ENCODE data around the gene CREBZF. TPM values are rescaled to one million over a fixed set of nuclear protein-coding genes. Genes with fewer than 3 reads are reported as not detected.

The CREBZF gene
- total and polyA plus RNA-seq, 9 of the 15 experiments (the other 6 are each of a cell fraction or from before 2014, with no cell fraction given) = 7.2 to 70.2 (median 40.5) TPM

DNA sequence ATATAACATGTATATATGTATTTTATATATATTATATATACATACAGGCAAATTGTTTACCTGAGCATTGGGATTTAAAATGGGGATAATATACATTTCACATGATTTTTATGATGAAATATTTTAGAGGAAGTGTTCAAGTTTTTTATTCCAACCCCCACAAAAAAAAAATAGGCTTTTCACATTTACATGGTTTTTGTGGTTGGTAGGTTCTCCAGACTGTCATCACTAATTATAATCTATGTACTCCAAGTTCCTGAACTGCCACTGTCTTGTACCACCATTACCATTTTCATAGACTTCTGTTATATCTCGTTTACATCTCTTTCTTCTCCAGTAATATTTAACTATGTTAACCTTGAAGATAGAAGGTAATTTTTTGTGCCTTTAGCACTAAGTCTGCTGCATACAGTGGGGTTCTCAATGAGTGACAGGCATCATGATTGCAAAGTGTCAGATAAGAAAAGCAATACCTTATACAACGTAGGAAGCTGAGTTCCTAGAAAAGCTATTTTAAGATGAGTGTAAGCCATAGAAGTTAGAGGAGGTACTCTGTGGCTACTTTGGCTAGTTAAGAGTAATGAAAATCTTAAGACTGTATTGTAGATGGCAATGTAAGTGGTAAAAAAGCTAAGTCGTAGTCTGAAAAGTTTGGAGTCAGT, 12.0 kb downstream of the CREBZF start (continued):
- peak; percentile 20 for TF ChIP-seq E2F8 (IDR thresholded peaks at IDR 0.05; ENCODE audit: low read depth, partially characterized antibody)
- no peak for TF ChIP-seq POLR3A (IDR thresholded peaks at IDR 0.05; ENCODE audit: borderline replicate concordance, extremely low read depth, insufficient read depth, insufficient read length)
- 0 out of 2 replicates have a peak, but pooled peaks have one; percentile 36 for TF ChIP-seq GATA2 (CRISPR knock-in tag; IDR thresholded peaks at IDR 0.05)
- TF ChIP-seq EP400 (IDR thresholded peaks at IDR 0.05) = no peak
- no peak for TF ChIP-seq CEBPG (CRISPR knock-in tag; IDR thresholded peaks at IDR 0.05)
- TF ChIP-seq CEBPG (tag; conservative IDR thresholded peaks at IDR 0.05 in 1 of 2, IDR thresholded peaks at IDR 0.05 in 1 of 2) = 0 out of 4 replicates have a peak, but pooled peaks of 1 of the 2 experiments have one; percentile 34
- TF ChIP-seq ZNF316 (IDR thresholded peaks at IDR 0.05) = no peak
- TF ChIP-seq, protein P1, sequence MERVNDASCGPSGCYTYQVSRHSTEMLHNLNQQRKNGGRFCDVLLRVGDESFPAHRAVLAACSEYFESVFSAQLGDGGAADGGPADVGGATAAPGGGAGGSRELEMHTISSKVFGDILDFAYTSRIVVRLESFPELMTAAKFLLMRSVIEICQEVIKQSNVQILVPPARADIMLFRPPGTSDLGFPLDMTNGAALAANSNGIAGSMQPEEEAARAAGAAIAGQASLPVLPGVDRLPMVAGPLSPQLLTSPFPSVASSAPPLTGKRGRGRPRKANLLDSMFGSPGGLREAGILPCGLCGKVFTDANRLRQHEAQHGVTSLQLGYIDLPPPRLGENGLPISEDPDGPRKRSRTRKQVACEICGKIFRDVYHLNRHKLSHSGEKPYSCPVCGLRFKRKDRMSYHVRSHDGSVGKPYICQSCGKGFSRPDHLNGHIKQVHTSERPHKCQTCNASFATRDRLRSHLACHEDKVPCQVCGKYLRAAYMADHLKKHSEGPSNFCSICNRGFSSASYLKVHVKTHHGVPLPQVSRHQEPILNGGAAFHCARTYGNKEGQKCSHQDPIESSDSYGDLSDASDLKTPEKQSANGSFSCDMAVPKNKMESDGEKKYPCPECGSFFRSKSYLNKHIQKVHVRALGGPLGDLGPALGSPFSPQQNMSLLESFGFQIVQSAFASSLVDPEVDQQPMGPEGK (CRISPR knock-in tag; IDR thresholded peaks at IDR 0.05; ENCODE audit: borderline replicate concordance) = no peak
- TF ChIP-seq, protein P2, sequence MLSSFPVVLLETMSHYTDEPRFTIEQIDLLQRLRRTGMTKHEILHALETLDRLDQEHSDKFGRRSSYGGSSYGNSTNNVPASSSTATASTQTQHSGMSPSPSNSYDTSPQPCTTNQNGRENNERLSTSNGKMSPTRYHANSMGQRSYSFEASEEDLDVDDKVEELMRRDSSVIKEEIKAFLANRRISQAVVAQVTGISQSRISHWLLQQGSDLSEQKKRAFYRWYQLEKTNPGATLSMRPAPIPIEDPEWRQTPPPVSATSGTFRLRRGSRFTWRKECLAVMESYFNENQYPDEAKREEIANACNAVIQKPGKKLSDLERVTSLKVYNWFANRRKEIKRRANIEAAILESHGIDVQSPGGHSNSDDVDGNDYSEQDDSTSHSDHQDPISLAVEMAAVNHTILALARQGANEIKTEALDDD (IDR thresholded peaks at IDR 0.05) = peak; percentile 53
- 0 out of 2 replicates have a peak, but pooled peaks have one; percentile 44 for TF ChIP-seq DPF2 (IDR thresholded peaks at IDR 0.05)
- TF ChIP-seq SETDB1 (IDR thresholded peaks at IDR 0.05; ENCODE audit: low read length) = no peak
- 0 out of 2 replicates have a peak, but pooled peaks have one; percentile 56 for TF ChIP-seq MEF2A (IDR thresholded peaks at IDR 0.05; ENCODE audit: control insufficient read depth, low read depth, low read length)
- TF ChIP-seq, protein P3, sequence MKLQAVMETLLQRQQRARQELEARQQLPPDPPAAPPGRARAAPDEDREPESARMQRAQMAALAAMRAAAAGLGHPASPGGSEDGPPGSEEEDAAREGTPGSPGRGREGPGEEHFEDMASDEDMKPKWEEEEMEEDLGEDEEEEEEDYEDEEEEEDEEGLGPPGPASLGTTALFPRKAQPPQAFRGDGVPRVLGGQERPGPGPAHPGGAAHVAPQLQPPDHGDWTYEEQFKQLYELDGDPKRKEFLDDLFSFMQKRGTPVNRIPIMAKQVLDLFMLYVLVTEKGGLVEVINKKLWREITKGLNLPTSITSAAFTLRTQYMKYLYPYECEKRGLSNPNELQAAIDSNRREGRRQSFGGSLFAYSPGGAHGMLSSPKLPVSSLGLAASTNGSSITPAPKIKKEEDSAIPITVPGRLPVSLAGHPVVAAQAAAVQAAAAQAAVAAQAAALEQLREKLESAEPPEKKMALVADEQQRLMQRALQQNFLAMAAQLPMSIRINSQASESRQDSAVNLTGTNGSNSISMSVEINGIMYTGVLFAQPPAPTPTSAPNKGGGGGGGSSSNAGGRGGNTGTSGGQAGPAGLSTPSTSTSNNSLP (IDR thresholded peaks at IDR 0.05; ENCODE audit: borderline replicate concordance, low read depth, low read length) = 0 out of 2 replicates have a peak, but pooled peaks have one; percentile 55
- peak; percentile 91 for TF ChIP-seq MEIS2 (IDR thresholded peaks at IDR 0.05; ENCODE audit: partially characterized antibody)
- TF ChIP-seq STAT5A (IDR thresholded peaks at IDR 0.05; ENCODE audit: borderline replicate concordance, low read length) = 0 out of 2 replicates have a peak, but pooled peaks have one; percentile 29
- peak; percentile 24; the same call in 1 of the 2 replicates for TF ChIP-seq TCF3 (CRISPR knock-in tag; IDR thresholded peaks at IDR 0.05)
- no peak for TF ChIP-seq THAP12 (CRISPR knock-in tag; IDR thresholded peaks at IDR 0.05)

Measured in K562 (cell line).